Fibroblast of the aortic adventitia (primary cell): ENCODE results near the gene SURF6. TPM values are rescaled to one million over a fixed set of nuclear protein-coding genes. Genes with fewer than 3 reads are reported as not detected.
"Not testable (repeated sequence)": the region's sequence is repeated elsewhere in the genome, so short reads cannot be mapped to it uniquely, and the experiment has no call there.

Experiments
- DNase-seq: peaks from one replicate; pipeline ENCODE4 v3.0.0-alpha.2; 2010; ENCODE audit warnings: low read depth
- H3K4me3 ChIP-seq: 2 replicates; pipeline ENCODE4 v1.5.1; 2011; ENCODE audit warnings: low read depth, mild to moderate bottlenecking, control low read depth, low read length, moderate library complexity
- CTCF ChIP-seq: IDR thresholded peaks from 2 replicates; pipeline ENCODE4 v1.5.1; 2011; ENCODE audit warnings: mild to moderate bottlenecking, low read length, control low read depth, inconsistent platforms; ENCODE audit not compliant: insufficient read depth
- total RNA-seq: library from RNA; depleted of rRNA; stranded (reverse); fragments of >200 nt; gene quantifications from 2 replicates; pipeline ENCODE4 v1.2.3, GENCODE V29; 2012; ENCODE audit warnings: low replicate concordance

SURF6 gene
- total RNA-seq, 1 donor = 6.9 TPM

DNA sequence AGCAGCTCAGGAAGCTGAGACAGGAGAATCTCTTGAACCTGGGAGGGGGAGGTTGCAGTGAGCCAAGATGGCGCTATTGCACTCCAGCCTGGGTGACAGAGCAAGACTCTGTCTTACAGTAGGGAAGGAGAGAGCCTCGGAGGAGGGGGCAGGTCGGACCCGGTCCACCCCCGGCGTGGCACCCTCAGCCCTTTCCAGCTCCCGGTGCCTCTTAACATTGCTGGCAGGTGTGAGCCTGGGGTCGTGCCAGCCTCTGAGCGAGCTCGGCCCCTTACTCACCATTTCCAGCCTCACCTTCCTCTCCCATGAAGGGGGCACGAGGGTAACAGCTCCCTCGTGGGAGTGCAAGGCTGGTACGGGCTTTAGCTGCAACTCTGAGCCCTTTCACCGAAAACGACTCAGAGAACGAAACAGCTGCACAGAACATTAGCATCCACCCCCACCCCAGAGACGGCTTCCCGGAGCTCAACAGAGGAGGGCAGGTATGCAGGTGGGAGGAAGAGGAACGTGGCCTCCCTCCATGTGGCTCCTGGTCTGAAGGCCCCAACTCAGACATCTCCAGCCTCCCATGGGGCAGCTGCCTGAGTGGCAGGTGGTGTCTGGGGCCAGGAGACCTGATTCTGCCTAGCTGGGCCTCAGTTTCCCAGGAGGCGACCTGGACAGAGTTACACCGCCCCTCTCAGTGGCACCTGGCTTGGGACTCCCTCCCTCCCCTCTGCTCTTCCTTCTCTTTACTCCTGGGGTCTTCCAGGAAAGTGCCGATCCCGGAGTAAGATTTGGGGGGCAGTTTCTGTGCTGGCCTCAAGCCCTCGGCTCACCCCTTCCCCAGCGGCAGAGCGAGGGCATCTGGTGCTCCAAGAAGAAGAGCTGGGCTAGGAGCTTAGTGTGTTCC, 32.5 kb downstream of the SURF6 start:
- H3K4me3 ChIP-seq = no peak overlapping the region
- no peak for DNase-seq
- TF ChIP-seq CTCF = no peak

DNA sequence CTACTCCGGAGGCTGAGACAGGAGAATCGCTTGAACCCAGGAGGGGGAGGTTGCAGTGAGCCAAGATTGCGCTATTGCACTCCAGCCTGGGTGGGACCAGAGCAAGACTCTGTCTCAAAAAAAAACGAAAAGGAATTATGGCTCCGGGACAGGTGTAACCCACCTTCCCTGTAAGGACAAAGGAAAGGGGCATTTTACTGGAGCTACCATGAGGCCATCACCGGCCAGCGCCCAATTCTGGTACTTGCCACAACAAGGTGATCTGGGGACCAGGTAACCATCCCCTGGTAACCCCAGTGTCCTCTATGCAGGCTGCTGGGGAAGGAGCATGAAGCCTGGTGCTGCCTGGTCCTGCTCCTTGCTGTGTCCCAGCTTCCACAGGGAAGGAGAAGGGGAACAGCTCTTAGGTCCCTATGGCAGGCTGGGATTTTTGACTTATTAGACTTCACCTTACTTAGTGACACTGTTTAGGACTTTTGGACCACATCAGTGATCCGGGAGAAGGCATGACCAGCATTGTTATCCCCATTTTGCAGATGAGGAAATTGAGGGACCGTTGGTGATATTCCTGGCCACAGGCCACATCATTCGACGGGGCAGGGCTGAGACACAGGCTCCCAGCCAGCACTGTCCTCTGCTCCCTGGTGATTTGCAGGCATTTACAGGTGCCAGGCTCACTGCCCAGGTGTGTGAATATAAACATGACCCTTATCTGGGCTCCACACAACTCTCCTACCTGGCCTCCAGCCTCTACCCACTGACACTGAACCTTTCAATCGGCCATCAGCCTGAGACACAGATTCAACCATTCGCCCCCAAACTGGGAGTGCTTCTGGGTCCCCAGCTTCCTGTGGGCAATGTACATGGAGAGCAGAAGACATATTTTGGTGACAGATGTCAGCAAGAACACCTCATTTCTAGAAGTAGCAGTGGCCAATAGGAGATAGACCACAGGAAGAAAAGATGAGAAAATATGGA, 34.4 kb downstream of the SURF6 start:
- H3K4me3 ChIP-seq = no peak overlapping the region
- DNase-seq = no peak
- TF ChIP-seq CTCF = no peak

GRCh38 chr9:133299996-133300395, 36.0 kb downstream of the SURF6 start:
- not testable (repeated sequence) for H3K4me3 ChIP-seq, DNase-seq

DNA sequence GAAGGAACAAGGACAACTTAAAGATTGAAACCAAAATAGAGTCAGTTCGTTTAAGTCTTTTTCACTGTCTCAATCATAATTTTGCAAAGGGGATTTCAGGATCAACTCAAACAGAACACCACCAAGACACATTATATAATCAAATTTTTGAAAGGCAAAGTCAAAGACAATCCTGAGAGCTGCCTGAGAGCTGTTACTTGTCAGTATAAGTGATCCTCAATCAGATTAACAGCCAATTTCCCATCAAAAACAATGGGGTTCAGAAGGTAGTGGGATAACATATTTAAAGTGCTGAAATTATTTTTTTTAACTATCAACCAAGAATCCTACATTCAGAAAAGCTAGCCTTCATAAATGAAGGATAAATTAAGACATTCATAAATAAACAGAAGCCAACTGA, 41.7 kb downstream of the SURF6 start:
- H3K4me3 ChIP-seq = no peak overlapping the region
- no peak for DNase-seq
- no peak for TF ChIP-seq CTCF

- TF ChIP-seq CTCF = no peak
- H3K4me3 ChIP-seq = no peak overlapping the region
- no peak for DNase-seq
These were observed 45.2 kb downstream of the SURF6 start for GRCh38 chr9:133290751-133291302.

DNA sequence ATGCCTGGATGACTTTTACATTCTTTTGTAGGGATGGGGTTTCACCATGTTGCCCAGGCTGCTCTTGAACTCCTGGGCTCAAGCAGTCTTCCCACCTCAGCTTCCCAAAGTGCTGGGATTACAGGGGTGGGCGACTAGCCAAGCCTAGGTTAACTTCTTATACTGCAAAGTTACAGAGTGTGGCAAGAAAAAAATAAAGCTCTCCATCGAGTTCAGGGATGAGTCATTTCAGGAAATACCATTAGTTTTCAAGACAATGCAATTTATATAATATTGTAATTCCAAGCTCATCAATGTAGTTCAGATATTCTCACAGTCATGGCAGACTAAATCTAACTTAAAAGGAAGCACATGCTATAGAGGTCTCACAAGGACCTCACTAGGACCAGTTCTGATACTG, 49.5 kb downstream of the SURF6 start:
- peak; percentile 40 for DNase-seq
- TF ChIP-seq CTCF = no peak

More for the DNA sequence above, 49.5 kb downstream of the SURF6 start:
- H3K4me3 ChIP-seq = no peak overlapping the region
